Ovary (tissue), 3 donors: ENCODE measurements around the gene CLIP2.

Experiments used
- CTCF ChIP-seq, 3 donors: fragments of 450-650 bp in 2 of 3; fragments of 200-600 bp in 1 of 3; IDR thresholded peaks; one replicate each; pipeline versions ENCODE4 v1.5.1 to v1.8.0; 2016 to 2022; ENCODE audit warnings: antibody characterized with exemption in 3 of 3, mild to moderate bottlenecking in 1 of 3
- EP300 ChIP-seq: sonication (generic); formaldehyde crosslinking; IDR thresholded peaks from one replicate; pipeline ENCODE4 v1.6.1; 2017; ENCODE audit warnings: antibody characterized with exemption
- POLR2A ChIP-seq: fragments of 450-650 bp; IDR thresholded peaks from one replicate; pipeline ENCODE4 v1.6.1; 2017; ENCODE audit warnings: antibody characterized with exemption, mild to moderate bottlenecking, moderate library complexity
- donor health status: DM: no; HTN: no; CAD: no.

- TF ChIP-seq POLR2A (no peak), CTCF (IDR thresholded peaks at IDR 0.05) (no peak), EP300 (no peak)
Observed at GRCh38 chr7:74351836-74352235, 62.6 kb downstream of the CLIP2 start.
